Astrocyte (in vitro differentiated cells and primary cell): Measurements from ENCODE around the gene HMCN2.

Source experiments
- CTCF ChIP-seq: IDR thresholded peaks from 2 replicates; pipeline ENCODE4 v1.5.1; 2011; ENCODE audit warnings: low read depth, mild to moderate bottlenecking, inconsistent platforms, low read length, moderate library complexity; ENCODE audit not compliant: insufficient read depth
- EZH2 ChIP-seq: IDR thresholded peaks from 2 replicates; pipeline ENCODE4 v1.6.1; 2012; ENCODE audit warnings: mild to moderate bottlenecking, low read length, inconsistent platforms; ENCODE audit not compliant: insufficient read depth

GRCh38 chr9:130341128-130341527 lies 75.6 kb downstream of the HMCN2 start:
- TF ChIP-seq CTCF (no peak), EZH2 (no peak)
